HG02870 (cell line): ENCODE measurements around the gene LGALSL.
"Not testable (repeated sequence)": the region's sequence is repeated elsewhere in the genome, so short reads cannot be mapped to it uniquely, and the experiment has no call there.

Source experiments
- ATAC-seq: cut with Tn5 transposase; IDR thresholded peaks from one replicate; pipeline ENCODE4 v1.9.1; 2021; ENCODE audit warnings: mild to moderate bottlenecking, moderate library complexity; ENCODE audit not compliant: unreplicated experiment

LGALSL gene

DNA sequence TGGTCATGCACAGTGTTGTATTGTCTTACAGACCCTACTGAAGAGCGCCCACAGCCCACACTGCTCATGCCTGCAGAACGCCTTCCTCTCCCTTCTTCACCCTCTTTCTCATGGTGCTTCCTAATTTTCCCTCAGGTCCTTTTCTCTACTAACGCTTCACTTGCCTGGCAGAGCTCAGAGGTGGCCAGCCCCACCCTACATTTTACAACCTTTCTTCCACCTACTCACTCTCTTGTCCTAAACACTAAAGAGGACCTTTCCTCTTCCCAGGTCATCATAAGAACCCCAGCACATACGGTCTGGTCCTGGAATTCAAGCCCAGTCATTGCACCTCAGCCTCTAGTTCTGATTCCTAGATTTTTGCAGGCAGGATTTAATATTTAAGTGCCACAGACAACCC lies 11.7 kb upstream of the LGALSL start:
- no peak for ATAC-seq

DNA sequence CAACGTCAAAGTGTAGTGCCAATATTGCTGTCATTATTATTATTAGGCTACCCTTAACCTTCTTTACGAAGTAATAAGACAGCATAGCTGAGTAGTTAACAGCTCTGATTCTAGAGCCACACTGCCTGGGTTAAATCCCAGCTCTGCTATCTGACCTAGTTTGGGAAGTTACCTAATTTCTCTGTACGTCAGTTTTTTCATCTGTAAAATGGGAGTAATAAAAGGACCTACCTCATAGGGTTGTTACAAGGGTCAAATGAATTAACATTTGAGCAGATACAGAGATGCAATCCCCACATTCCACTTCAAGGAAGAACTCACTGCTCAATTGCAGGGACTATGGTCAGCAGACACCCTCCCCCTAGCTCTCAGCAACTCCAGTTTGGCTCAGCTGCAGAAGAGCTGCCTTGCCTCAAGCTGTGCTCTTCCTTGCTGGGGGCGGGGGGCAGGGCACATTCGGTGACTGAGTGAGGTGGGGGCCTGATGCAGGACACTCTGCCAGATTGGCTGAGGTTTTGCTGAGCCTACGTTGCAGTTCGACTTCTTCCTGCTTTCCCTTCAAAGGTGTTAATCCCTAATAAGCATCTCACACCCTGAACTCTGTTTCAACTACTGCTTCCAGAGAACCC lies 11.0 kb upstream of the LGALSL start:
- no peak for ATAC-seq

DNA sequence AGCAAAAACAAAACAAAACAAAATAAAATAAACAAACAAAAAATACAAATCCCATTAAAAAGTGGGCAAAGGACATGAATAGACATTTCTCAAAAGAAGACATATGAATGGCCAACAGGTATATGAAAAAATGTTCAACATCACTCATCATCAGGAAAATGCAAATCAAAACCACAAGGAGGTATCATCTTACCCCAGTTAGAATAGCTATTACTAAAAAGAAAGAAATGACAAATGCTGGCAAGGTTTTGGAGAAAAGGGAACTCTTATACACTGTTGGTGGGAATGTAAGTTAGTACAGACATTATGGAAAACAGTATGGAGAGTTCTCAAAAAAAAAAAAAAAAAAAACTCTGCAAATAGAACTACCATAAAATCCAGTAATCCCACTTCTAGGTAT lies 8.0 kb upstream of the LGALSL start:
- not testable (repeated sequence) for ATAC-seq

DNA sequence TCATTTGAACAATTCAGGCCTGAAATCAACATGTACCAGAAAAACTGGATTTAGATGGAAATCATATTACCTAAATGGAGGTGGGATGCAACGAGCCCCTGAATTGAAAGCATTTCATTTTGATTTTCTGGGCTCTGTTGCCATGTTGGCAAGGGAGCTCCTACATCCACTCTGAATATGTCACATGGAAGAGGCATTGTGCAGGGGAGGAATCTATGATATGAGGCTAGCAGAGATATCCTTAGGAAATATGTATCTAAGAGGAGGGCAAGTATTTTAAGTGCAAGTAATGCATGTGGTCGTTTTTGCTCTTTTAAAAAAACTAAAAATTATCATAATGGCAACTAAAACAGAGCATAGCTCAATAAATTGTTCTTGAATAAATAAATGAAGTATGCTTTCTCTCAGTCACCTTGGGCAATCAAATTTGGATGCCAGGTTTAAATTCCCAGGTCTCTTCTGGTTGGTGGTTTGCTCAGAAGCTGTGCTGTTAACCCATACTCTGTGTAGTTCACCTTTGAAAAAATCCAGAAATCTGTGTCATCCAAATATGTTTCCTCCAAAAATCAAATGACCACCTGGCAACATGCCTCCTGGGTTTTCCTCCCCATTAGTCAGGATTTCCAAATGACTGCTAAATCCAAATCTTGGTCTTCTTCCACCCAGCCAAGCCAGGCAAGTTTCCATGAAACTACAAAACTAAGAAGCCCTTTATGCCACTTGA lies 6.5 kb upstream of the LGALSL start:
- no peak for ATAC-seq

DNA sequence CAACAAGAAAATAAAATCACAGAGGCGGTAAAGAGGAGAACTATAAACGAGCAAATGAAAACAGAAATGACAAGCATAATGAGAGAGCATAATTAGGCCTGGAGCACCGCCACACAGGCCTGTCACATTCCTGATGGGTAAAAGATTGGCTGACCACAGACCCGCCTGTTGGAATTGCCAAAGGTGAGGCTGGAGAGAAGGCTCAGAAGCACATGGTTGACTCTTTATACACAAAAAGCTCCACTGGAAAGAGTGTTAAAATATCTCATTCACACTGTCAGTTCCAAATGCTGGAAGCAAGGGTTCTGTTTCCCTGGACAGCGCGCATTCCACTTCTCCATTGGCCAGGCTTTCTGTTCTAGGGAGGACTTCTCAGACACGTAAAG lies 5.9 kb upstream of the LGALSL start:
- ATAC-seq, result no peak

DNA sequence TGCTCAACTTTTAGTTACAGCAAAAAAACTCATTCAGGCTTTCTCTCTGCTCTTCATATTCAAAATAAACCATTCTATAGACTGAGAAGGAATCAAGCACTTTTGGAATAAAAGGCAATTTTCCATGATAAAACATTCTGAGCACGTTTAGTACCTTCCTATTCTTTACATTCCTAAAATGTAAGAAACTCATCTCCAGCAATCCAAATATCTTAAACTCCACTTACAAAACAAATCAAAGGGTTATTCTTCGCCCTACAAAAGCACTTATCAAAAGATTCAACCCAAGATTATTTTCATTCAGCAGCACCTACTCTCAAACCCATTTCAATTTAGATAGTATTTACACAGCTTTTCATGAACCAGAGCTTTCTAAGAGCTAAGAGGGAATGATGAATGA lies 2.9 kb upstream of the LGALSL start:
- ATAC-seq, result no peak

DNA sequence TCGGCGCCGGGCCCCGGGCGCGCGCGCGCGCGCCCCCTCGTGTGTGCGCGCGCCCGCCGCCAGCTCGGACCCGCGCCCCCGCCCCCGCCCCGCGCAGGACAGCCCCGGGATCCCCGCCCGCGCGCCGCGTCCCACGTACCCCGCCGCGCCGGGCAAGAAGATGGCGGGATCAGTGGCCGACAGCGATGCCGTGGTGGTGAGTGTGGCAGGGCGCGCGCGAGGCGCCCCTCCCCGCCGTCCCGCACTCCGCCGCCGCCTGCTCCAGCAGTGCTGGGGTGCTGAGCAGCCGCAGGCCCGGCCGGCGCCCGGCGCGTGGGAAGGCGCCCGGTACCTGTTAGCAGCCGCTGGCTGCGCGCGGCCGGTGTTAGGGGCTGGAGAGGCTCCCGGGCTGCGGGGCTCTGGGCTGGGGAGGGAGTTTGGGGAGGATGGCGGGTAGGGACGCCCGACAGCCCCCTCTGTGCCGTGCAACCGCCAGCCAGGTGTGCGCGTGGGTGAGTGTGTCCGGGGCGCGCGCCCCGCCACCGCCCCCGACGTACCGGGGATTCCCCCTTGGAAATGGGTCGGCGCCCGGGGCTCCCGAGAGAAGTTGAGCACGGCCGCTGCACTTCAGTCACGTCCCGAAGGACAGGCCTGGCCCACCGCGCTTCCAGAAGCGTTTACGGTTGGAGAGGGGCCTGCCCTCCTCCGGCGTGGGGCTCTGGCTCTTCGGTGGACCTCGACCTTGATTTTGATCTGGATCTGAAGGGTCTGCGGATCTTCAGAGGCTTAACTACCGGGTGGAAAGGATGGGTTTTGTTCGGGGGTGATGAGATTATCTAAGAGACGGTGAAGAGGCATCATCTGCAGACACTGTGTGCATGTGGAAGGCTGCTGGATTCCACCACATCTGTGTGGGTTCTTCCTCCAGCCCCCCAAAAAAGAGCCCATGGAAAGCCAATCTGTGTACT lies 697 bp downstream of the LGALSL start:
- ATAC-seq, result peak; percentile 50

DNA sequence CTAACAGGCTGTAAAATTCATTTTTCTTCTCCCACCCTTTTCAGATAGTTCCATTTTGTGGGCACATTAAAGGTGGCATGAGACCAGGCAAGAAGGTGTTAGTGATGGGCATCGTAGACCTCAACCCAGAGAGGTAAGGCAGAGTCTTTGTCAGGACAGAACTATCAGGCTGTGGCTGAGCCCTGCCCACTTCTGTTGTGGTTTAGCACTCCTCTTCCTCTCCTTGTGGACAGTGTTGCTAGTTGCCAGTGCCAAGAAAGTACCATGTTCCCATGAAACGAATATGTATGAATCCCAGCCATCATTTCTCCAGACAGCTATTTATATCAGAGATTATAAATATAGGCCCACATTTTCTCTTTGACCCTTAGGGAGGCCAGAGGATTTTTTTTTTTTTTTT lies 1.6 kb downstream of the LGALSL start:
- ATAC-seq, result no peak

DNA sequence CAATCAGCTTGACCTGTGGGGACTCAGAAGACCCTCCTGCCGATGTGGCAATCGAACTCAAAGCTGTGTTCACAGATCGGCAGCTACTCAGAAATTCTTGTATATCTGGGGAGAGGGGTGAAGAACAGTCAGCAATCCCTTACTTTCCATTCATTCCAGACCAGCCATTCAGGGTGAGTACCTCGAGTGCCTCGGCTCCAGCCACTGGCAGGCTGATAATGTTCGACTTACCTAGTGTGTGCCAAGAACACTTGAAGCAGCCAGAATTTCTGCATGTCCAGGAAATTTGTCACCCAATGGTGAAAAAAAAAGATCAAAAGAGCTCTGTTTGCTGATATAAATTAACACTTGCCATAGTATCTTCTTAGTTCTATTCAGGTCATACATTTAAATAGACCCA lies 2.3 kb downstream of the LGALSL start:
- no peak for ATAC-seq

DNA sequence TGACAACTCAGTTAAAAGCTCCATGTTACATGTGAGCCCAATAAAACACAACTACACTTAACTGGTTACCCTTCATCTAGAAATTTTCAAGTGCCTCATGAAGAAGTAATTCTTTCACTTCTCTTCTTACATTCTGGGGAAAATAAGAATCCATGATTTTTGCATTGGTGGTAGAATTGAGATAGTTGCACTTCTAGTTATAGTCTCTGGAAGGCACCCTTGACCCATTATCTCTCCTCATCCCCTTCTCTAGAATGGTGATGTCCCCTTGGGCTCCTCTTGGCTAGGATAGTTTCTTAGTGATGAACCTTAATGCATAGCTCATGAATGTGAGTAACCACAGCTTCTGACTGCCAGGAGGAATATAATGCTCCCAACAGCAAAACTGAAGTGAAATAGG lies 3.6 kb downstream of the LGALSL start:
- ATAC-seq, result no peak

DNA sequence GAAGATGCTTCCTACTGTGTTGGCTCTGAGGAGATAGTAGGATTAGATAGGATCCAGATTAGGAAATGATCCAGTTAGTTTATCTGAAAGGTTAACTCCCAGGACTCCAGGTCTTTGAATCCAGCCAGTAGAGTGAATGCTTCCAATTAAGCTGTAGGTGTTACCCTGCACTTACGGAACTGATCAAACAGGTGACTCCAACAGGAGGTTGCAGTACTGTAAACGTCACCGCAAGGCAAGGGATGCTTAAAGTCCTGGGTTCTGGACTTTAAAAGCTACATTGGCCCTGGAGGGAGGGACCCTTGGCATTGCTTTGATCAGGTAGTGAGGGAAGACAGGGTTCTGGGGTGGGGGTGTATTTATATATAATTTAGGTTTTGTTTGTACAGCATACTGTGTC lies 5.6 kb downstream of the LGALSL start:
- no peak for ATAC-seq

DNA sequence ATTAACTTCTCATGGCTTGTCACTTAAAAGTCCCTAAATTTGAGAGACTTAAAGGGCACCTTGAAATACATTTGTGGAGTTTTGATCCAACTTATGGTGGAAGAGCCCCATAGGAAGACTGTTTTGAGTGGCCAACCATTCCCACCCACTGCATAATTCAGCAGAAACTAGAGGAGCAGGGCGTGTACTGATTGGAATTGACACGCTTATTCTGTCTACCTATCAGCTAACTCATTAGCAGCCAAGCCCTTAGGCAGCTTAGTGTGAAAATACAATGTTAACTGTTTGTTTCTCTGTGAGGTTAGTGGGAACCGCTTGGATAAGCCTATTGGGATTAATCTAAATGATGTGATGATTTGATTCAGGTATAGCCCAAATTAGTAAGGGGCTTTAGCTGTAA lies 6.4 kb downstream of the LGALSL start:
- no peak for ATAC-seq

DNA sequence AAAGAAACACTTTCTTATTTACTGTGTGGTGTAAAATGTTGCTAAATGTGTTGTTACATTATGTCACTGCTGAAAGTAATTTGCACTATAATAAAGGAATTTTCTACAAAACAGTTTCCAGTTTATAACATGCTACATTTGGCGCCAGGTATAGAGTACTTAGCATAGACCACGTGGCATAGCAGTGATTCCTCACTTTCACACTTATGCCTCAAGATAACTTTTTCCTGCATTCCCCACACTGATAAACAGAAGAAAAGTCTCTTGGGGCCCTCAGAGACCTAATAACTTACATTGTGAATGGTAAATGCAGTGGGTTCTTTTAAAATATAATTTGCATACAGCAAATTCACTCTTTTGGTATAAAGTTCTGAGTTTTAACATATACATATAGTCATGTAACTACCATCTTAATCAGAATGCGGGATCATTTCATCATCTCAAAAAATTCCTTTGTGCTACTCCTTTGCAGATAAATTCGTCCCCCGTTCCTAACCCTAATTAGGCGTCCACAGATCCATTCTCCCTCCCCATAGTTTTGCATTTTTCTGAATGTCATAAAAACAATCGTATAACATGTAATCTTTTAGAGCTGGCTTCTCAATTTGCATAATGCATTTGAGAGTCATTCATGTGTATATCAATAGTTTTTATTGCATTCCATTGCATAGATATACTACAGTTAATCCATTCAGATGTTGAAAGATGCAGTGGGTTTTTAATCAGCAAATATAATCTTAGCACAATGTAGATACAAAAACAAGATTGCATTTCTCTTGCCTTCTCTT lies 7.5 kb downstream of the LGALSL start:
- ATAC-seq, result no peak

DNA sequence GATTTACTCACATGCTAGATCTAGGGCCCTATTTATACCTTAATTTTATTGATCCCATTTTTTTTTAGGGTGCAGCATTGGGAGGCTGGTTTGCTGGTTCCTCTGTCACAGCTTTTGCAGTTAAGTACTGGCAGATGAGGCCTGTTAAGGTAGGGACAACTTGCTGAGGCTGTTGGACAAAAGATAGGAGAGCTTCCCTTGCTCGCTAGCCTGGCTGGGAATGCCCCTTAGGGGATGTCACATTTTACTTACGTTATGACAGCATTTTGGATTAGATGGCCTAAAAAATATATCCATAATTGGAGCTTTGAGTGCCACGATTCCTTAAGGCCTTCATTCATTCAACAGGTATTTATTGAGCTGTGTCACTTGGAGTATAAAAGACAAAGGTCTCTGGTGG lies 8.2 kb downstream of the LGALSL start:
- ATAC-seq, result no peak

DNA sequence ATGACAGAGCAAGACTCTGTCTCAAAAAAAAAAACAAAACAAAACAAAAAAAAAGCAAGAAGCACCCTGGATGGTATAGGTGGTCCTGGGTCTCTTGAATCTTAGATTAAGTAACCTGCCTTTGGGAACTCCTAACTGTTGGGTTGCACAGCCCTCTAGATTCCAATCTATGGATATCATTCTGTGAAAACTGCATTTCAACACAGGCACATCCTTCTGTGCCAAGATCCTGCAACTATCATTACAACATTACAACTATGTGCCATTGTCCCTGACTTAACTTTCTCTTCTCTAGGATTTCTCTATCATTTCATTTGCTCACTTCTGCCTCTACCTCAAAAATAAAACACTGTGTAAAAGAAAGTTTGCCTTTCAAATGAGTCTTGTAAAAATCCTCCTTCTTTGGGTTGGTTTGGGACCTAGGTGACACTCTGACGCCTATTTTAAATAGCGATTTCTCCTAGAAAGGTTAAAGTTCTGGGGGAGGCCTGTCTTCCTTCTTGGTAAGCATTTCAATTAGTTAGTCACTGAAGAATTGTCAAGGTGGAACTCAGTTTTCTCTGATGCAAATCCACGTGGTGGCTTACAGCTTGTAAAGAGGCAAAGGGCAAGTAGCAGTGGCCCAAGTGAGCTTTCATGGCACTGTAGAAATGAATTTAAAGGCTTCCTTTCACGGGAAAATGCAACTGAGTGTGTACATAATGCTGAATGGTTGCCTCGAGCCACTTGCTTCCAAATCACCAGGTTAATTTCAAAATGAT lies 9.2 kb downstream of the LGALSL start:
- no peak for ATAC-seq

DNA sequence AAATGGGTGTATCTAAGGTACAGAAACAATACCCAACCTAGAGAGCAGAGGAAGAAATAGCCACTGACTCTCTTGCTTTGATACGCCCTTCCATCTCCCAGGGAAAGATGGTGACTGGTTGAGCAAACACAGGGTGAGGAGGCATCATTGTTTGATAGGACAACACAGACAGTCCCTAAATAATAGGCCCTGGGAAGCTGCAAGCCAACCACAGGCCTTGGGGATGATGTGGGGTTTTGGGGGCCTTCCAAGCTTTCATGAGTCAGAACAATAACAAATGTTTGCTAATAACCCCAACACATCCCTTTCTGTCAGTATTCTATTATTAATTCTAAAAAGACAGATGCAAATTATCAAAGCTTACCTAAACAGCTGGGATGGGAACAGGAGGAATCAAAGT lies 9.8 kb downstream of the LGALSL start:
- ATAC-seq, result no peak

DNA sequence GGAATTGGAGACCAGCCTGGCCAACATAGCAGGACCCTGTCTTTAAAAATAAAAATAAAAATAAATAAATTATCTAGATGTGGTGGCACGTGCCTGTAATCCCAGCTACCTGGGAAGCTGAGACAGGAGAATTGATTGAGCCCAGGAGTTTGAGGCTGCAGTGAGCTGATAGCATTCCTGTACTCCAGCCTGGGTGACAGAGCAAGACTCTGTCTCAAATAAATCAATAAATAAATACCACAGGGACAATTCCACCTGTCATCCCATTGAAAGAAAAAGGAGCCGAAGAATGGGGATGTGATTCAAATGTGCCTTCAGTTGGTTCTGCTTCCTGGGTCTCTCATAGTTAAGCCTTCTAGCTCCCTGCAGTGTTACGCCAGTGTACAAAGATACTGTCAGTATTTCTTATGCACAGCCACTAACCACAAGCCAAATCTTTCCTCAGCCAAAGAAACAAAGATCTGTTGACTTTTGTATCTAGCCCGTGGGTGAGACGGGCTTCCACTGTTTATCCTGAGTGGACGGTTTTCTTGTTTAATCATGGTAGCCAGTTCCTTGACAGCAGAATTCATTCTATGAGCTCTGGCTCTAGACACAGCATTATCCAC lies 12.6 kb downstream of the LGALSL start:
- ATAC-seq, result no peak

DNA sequence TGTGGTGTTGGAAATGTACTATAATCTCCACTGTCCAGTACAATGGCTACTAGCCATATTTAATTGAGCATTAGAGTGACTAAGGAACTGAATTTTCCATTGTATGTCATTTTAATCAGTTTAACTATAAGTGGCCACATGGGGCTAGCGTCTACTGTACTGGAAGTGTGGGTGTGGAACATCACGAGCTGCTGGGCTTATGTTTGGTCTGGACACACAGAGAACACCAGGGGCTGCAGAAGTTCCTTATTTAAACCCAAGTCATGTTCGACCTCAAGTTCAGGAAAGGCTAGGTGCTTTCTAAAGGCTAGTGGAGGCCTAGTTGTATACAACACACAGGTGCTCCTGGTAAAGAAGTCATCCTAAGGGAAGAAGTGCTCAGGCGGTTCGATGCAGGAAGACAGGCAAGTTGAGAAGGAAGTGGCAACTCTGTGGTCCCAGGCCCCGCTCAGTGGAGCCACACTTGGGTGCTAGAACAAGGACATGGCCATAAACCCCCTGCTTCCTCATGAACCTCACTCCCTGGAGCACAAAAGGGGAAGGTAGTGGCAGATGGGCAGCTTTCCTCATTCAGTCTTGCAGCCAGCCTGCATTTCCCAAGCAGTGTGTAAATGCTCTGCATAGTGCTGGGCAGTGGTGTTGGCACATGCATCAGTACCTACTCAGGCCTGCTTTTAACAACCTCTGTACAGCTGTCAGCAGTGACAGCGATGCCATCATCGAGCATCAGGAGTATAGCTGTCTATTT lies 13.3 kb downstream of the LGALSL start:
- no peak for ATAC-seq

DNA sequence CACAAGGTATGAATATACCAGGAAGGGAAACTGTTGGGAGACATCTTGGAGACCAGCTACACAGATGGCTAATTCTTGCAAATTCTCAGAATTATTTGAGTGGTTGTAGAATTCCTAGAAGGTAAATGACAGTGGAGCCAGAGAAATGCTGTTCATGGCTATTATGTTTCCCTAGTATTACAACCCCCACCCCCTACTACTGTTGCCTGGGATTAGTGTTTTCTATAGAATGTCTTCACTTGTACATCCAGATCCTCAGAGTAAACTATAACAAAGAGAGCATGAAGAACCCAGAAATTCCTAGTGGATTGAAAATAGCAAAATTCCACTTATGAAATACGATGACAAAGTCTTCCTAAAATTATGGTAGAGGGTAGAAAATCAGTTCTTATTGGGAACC lies 15.3 kb downstream of the LGALSL start:
- no peak for ATAC-seq
